ENCODE data around the gene ARHGEF16. TPM values are rescaled to one million over a fixed set of nuclear protein-coding genes. Genes with fewer than 3 reads are reported as not detected.

Gene ARHGEF16
- total RNA-seq, 1 experiment from 2014 or later, result 17.2 TPM

- TF ChIP-seq ZNF281 (CRISPR knock-in tag; IDR thresholded peaks at IDR 0.05), result peak; percentile 79
Observed at GRCh38 chr1:3471356-3472087, 17.1 kb downstream of the ARHGEF16 start (continued).

GRCh38 chr1:3472088-3472850 lies 17.8 kb downstream of the ARHGEF16 start:
- TF ChIP-seq ZNF263 (CRISPR knock-in tag; IDR thresholded peaks at IDR 0.05; ENCODE audit: low read depth) (no peak), ELF4 (CRISPR knock-in tag; IDR thresholded peaks at IDR 0.05; ENCODE audit: low read depth) (no peak), HMGXB4 (CRISPR knock-in tag; IDR thresholded peaks at IDR 0.05) (no peak), AR (CRISPR knock-in tag; IDR thresholded peaks at IDR 0.05) (no peak), ZNF423 (CRISPR knock-in tag; IDR thresholded peaks at IDR 0.05) (no peak), SMAD4 (CRISPR knock-in tag; IDR thresholded peaks at IDR 0.05) (no peak), MXD4 (CRISPR knock-in tag; IDR thresholded peaks at IDR 0.05; ENCODE audit: borderline replicate concordance) (no peak), ZBTB21 (CRISPR knock-in tag; IDR thresholded peaks at IDR 0.05; ENCODE audit: borderline replicate concordance) (no peak), NFATC4 (CRISPR knock-in tag; IDR thresholded peaks at IDR 0.05) (no peak), ZNF512 (CRISPR knock-in tag; IDR thresholded peaks at IDR 0.05; ENCODE audit: borderline replicate concordance) (no peak), E2F4 (CRISPR knock-in tag; IDR thresholded peaks at IDR 0.05; ENCODE audit: borderline replicate concordance, low read depth) (no peak), OVOL2 (CRISPR knock-in tag; IDR thresholded peaks at IDR 0.05; ENCODE audit: borderline replicate concordance) (no peak), ZNF219 (CRISPR knock-in tag; IDR thresholded peaks at IDR 0.05; ENCODE audit: borderline replicate concordance) (no peak), JUN (CRISPR knock-in tag; IDR thresholded peaks at IDR 0.05) (no peak), GABPB1 (CRISPR knock-in tag; IDR thresholded peaks at IDR 0.05) (no peak), FOXJ3 (CRISPR knock-in tag; IDR thresholded peaks at IDR 0.05; ENCODE audit: borderline replicate concordance) (no peak), ATF3 (CRISPR knock-in tag; conservative IDR thresholded peaks at IDR 0.05) (no peak), ZNF317 (CRISPR knock-in tag; IDR thresholded peaks at IDR 0.05; ENCODE audit: borderline replicate concordance, low read depth) (no peak), PREB (CRISPR knock-in tag; IDR thresholded peaks at IDR 0.05; ENCODE audit: borderline replicate concordance) (no peak), HMGA2 (CRISPR knock-in tag; IDR thresholded peaks at IDR 0.05) (no peak)
- Mint-ChIP-seq H3K27me3 (ENCODE audit: low read depth) (no peaks in the 10 kb centered on the region), H3K9me3 (no peaks in the 10 kb centered on the region), H3K36me3 (peaks cover 11% of the 10 kb centered on the region; the same call in 1 of the 2 replicates), H3K27ac (peak overlapping the region; percentile 70; the same call in 1 of the 2 replicates), H3K4me1 (peaks cover 17% of the 10 kb centered on the region), H3K4me3 (no peak overlapping the region)
- no peak for DNase-seq (ENCODE audit: low spot score)
- ATAC-seq, result no peak
- ChIA-PET CTCF (interaction anchor here (0.7 to 4.1 kb wide), 23 partner anchors 9 to 946 kb away, joined by 3 to 165 read pairs (median 4); partner anchors contain the start of genes ARHGEF16 and PANK4), POLR2A (interaction anchor here (1.2 to 1.6 kb wide), 3 partner anchors 15 to 19 kb away, joined by 4 to 11 read pairs (median 7); partner anchors contain the start of gene ARHGEF16)

All from WTC11 (cell line).